Measurements from ENCODE around the gene DCC.

- TF ChIP-seq CTCF (IDR thresholded peaks at IDR 0.05) (no peak), ZNF263 (CRISPR knock-in tag; IDR thresholded peaks at IDR 0.05; ENCODE audit: low read depth) (no peak), ZNF512 (CRISPR knock-in tag; IDR thresholded peaks at IDR 0.05; ENCODE audit: borderline replicate concordance) (no peak), PRDM15 (CRISPR knock-in tag; IDR thresholded peaks at IDR 0.05) (no peak), ZNF219 (CRISPR knock-in tag; IDR thresholded peaks at IDR 0.05; ENCODE audit: borderline replicate concordance) (no peak), USF2 (CRISPR knock-in tag; IDR thresholded peaks at IDR 0.05) (no peak), ETV6 (CRISPR knock-in tag; IDR thresholded peaks at IDR 0.05) (no peak), PRRX2 (CRISPR knock-in tag; IDR thresholded peaks at IDR 0.05) (no peak), ZMAT4 (CRISPR knock-in tag; IDR thresholded peaks at IDR 0.05) (no peak), CDX4 (CRISPR knock-in tag; IDR thresholded peaks at IDR 0.05; ENCODE audit: borderline replicate concordance) (no peak), ZNF396 (CRISPR knock-in tag; IDR thresholded peaks at IDR 0.05; ENCODE audit: borderline replicate concordance) (peak; percentile 76; the same call in 1 of the 2 replicates), ZNF121 (CRISPR knock-in tag; IDR thresholded peaks at IDR 0.05) (no peak), ZNF671 (CRISPR knock-in tag; IDR thresholded peaks at IDR 0.05) (no peak)
These were observed 1081.9 kb downstream of the DCC start for GRCh38 chr18:53421869-53422268.
